BJ (cell line): Measurements from ENCODE around the gene GREM2. TPM values are rescaled to one million over a fixed set of nuclear protein-coding genes. Genes with fewer than 3 reads are reported as not detected.

Experiments used
- CTCF ChIA-PET: fragments of 350-600 bp; formaldehyde crosslinking; extraction: SDS; loops from one replicate; lab custom pipeline; 2021; ENCODE audit warnings: antibody characterized with exemption, inconsistent platforms; lab: Yijun Ruan, JAX
- POLR2A ChIA-PET: fragments of 300-600 bp; sonication (Branson Sonifier 250); formaldehyde crosslinking; extraction: SDS; loops from one replicate; lab custom pipeline; 2021; ENCODE audit warnings: antibody characterized with exemption; lab: Charles Lee
- DNase-seq: peaks from one replicate; pipeline ENCODE4 v3.0.0-alpha.2; 2011; ENCODE audit warnings: low read depth
- H3K27me3 ChIP-seq: 2 replicates; pipeline ENCODE4 v1.6.0; 2011; ENCODE audit warnings: low read length; ENCODE audit not compliant: control insufficient read depth, insufficient read depth
- H3K36me3 ChIP-seq: 2 replicates; pipeline ENCODE4 v1.5.1; 2011; ENCODE audit warnings: low read length; ENCODE audit not compliant: control insufficient read depth, insufficient read depth
- H3K4me3 ChIP-seq: 2 replicates; pipeline ENCODE4 v1.5.1; 2011; ENCODE audit warnings: low read depth, mild to moderate bottlenecking, control low read depth, low read length
- CTCF ChIP-seq: IDR thresholded peaks from 2 replicates; pipeline ENCODE4 v1.5.1; 2011; ENCODE audit warnings: low read depth, mild to moderate bottlenecking, control low read depth, inconsistent platforms, low read length, moderate library complexity; ENCODE audit not compliant: insufficient read depth
- polyA plus RNA-seq: library from polyadenylated mRNA; depleted of rRNA; stranded (reverse); fragments of >200 nt; gene quantifications from 2 replicates; pipeline ENCODE4 v1.2.3, GENCODE V29; 2011

GREM2 gene
- polyA plus RNA-seq, 1 experiment: 5.6 TPM

GRCh38 chr1:240553351-240553750 lies 58.6 kb downstream of the GREM2 start:
- ChIA-PET POLR2A (no interaction called here), CTCF (no interaction called here)
- no peak for TF ChIP-seq CTCF
- H3K36me3 ChIP-seq: no peaks in the 10 kb centered on the region
- H3K4me3 ChIP-seq: no peak overlapping the region
- no peaks in the 10 kb centered on the region for H3K27me3 ChIP-seq
- no peak for DNase-seq

- Histone ChIP-seq H3K27me3 (no peaks in the 10 kb centered on the region), H3K36me3 (no peaks in the 10 kb centered on the region; the same call in 1 of the 2 replicates), H3K4me3 (no peak overlapping the region)
- ChIA-PET CTCF (interaction anchor here (1.0 kb wide), 1 partner anchor 18 kb away, joined by 3 read pairs; no protein-coding TSS in a partner anchor), POLR2A (no interaction called here)
- no peak for TF ChIP-seq CTCF
- no peak for DNase-seq
Measured at GRCh38 chr1:240539769-240540414, 72.1 kb downstream of the GREM2 start.

GRCh38 chr1:240538776-240539430 lies 73.1 kb downstream of the GREM2 start:
- POLR2A ChIA-PET: no interaction called here
- H3K4me3 ChIP-seq: no peak overlapping the region
- CTCF ChIA-PET: no interaction called here
- no peak for TF ChIP-seq CTCF
- DNase-seq: no peak
- no peaks in the 10 kb centered on the region; the same call in 1 of the 2 replicates for H3K36me3 ChIP-seq
- H3K27me3 ChIP-seq: no peaks in the 10 kb centered on the region

- TF ChIP-seq CTCF: no peak
- POLR2A ChIA-PET: no interaction called here
Measured at GRCh38 chr1:240533154-240533780, 78.7 kb downstream of the GREM2 start.

GRCh38 chr1:240528591-240528990 lies 83.4 kb downstream of the GREM2 start:
- no peak for TF ChIP-seq CTCF
- CTCF ChIA-PET: no interaction called here

More at GRCh38 chr1:240533154-240533780, 78.7 kb downstream of the GREM2 start:
- DNase-seq: no peak
- Histone ChIP-seq H3K4me3 (no peak overlapping the region), H3K27me3 (no peaks in the 10 kb centered on the region), H3K36me3 (peaks cover 1% of the 10 kb centered on the region; the same call in 1 of the 2 replicates)
- CTCF ChIA-PET: no interaction called here

More at GRCh38 chr1:240528591-240528990, 83.4 kb downstream of the GREM2 start:
- no peak overlapping the region for H3K4me3 ChIP-seq
- no peaks in the 10 kb centered on the region for H3K27me3 ChIP-seq
- H3K36me3 ChIP-seq: peaks cover 1% of the 10 kb centered on the region; the same call in 1 of the 2 replicates
- no peak for DNase-seq
- POLR2A ChIA-PET: no interaction called here
